ENCODE measurements around the gene MMP25.
"Not testable (repeated sequence)": the region's sequence is repeated elsewhere in the genome, so short reads cannot be mapped to it uniquely, and the experiment has no call there.

MMP25 gene

GRCh38 chr16:3073448-3073847, 27.1 kb downstream of the MMP25 start:
- Histone ChIP-seq H3K27ac (no peak overlapping the region), H3K4me3 (no peak overlapping the region)
- DNase-seq (ENCODE audit: low spot score) = no peak
- no peak for TF ChIP-seq CTCF (IDR thresholded peaks at IDR 0.05)

- no peak for TF ChIP-seq CTCF (IDR thresholded peaks at IDR 0.05)
- no peak for DNase-seq (ENCODE audit: low spot score)
These were observed 28.6 kb downstream of the MMP25 start for GRCh38 chr16:3074860-3075522.

GRCh38 chr16:3075523-3075915, 29.2 kb downstream of the MMP25 start:
- H3K27ac ChIP-seq = no peak overlapping the region
- no peak for DNase-seq (ENCODE audit: low spot score)
- no peak for TF ChIP-seq CTCF (IDR thresholded peaks at IDR 0.05)
- H3K4me3 ChIP-seq = no peak overlapping the region

More at GRCh38 chr16:3074860-3075522, 28.6 kb downstream of the MMP25 start:
- Histone ChIP-seq H3K4me3 (no peak overlapping the region), H3K27ac (no peak overlapping the region)

- DNase-seq (ENCODE audit: low spot score); H3K4me3 ChIP-seq; H3K27ac ChIP-seq: not testable (repeated sequence)
These were observed 29.6 kb downstream of the MMP25 start for GRCh38 chr16:3075946-3076345.

GRCh38 chr16:3076577-3076976, 30.2 kb downstream of the MMP25 start:
- Histone ChIP-seq H3K27ac (no peak overlapping the region), H3K4me3 (no peak overlapping the region)
- TF ChIP-seq CTCF (IDR thresholded peaks at IDR 0.05) = no peak
- no peak for DNase-seq (ENCODE audit: low spot score)

- TF ChIP-seq CTCF (IDR thresholded peaks at IDR 0.05) = no peak
These were observed 33.7 kb downstream of the MMP25 start for GRCh38 chr16:3080024-3080423.

GRCh38 chr16:3081957-3082356, 35.6 kb downstream of the MMP25 start:
- H3K27ac ChIP-seq; H3K4me3 ChIP-seq; DNase-seq (ENCODE audit: low spot score): not testable (repeated sequence)

More at GRCh38 chr16:3080024-3080423, 33.7 kb downstream of the MMP25 start:
- DNase-seq (ENCODE audit: low spot score) = no peak
- Histone ChIP-seq H3K4me3 (no peak overlapping the region), H3K27ac (no peak overlapping the region)

GRCh38 chr16:3083408-3083807, 37.0 kb downstream of the MMP25 start:
- H3K27ac ChIP-seq; DNase-seq (ENCODE audit: low spot score); H3K4me3 ChIP-seq: not testable (repeated sequence)

GRCh38 chr16:3084491-3084890, 38.1 kb downstream of the MMP25 start:
- Histone ChIP-seq H3K4me3 (no peak overlapping the region), H3K27ac (no peak overlapping the region)
- TF ChIP-seq CTCF (IDR thresholded peaks at IDR 0.05) = no peak
- DNase-seq (ENCODE audit: low spot score) = no peak

Data from coronary artery (tissue), 2 donors.